ENCODE data around the gene RAB28.

Gene RAB28

GRCh38 chr4:13509442-13509841, 25.3 kb upstream of the RAB28 start:
- DNase-seq (ENCODE audit: low spot score): no peak

GRCh38 chr4:13504374-13504773, 20.2 kb upstream of the RAB28 start:
- DNase-seq (ENCODE audit: low spot score): no peak

DNA sequence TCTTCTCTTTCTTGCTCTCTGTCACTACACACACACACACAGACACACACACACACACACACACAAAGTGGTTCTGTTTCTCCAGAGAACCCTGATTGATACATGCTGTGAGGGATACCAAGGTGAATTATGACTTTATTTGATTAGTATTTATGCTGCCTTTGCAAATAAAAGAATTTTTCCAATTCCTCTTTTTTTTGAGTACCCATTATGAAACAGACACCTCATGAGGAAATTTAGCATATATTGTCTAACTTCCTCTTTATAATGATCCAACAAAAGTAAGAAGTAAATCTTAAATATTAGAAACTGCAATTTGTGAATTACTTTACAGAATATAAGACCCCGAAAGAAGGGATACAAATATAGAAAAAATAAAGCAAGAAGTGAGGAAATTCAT, 14.3 kb upstream of the RAB28 start:
- no peak for DNase-seq (ENCODE audit: low spot score)

DNA sequence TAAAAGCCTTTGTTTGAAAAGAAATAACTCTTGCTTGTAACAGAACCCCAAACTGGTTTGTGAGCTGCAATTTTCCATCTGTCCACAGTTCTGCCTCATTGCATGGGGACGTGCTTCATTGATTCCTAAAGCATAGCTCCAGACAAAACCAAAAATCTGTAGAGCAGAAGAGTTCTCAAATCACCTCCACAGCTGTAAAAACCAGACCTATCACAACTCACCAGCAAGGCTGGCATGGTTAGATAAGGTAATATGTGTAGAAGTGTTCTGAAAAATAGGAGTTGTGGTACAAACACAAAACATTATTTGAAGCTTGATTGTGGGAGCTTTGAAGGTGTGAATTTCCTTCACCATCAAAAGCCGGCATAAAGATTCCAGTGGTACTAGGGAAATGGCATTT, 12.5 kb upstream of the RAB28 start:
- DNase-seq (ENCODE audit: low spot score): no peak

GRCh38 chr4:13495753-13496152, 11.6 kb upstream of the RAB28 start:
- DNase-seq (ENCODE audit: low spot score): no peak

GRCh38 chr4:13493793-13494192, 9.7 kb upstream of the RAB28 start:
- no peak for DNase-seq (ENCODE audit: low spot score)

DNA sequence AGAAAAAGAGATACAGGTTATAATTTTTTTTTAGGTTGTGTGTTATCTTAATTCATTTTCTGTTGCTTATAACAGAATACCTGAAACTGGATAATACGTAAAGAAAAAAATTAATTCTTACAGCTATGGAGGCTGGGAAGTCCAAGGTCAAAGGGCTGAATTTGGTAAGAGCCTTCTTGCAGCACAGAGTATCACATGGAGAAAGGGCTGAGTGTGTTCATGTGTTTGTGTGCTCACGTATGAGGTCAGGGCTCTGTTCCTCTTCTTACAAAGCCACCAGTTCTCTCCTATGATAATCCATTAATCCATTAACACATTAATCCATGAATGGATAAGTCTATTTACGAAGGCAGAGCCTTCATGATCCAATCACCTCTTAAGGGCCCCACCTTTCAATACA, 8.6 kb upstream of the RAB28 start:
- DNase-seq (ENCODE audit: low spot score): no peak

DNA sequence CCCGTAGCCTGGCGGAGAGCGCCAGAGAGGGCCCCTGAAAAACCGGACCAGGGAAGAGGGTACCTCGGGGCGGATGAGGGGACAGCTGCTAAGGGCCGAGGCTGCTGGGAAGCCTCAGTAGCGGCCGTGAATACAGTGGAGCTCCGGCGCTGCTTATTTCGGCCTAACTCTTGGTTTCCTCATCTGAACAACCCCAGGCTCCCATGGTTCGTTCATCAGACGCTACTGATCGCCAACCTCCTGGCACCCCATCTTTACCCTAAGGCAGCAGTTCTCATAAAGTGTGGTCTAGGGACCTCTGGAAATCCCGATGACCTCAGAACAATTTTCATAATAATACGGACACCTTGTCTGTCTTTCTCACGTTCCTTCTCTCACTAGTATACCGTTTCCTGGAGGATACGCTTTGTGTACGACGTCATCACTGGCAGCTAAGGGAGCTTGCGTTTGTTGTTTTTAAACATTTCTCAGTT, 645 bp upstream of the RAB28 start:
- DNase-seq (ENCODE audit: low spot score): peak; percentile 10

DNA sequence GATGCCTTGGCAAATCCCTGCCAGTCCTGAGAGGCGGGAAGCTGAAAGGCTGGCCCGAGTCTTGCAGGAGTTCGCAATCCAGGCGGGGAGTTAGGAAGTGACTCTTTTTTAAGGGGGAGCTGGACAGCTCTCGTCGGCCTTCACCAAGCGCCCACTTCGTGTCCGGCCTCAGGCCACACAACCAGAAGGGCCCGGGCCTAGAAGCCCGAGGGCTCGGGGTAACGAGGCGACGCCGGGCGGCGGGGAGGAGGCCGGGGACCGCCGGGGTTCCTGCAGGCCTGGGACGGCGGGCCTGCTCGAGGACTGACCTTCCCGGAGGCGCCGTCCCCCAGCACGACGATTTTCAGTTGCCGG, 395 bp downstream of the RAB28 start:
- DNase-seq (ENCODE audit: low spot score): peak; percentile 1

DNA sequence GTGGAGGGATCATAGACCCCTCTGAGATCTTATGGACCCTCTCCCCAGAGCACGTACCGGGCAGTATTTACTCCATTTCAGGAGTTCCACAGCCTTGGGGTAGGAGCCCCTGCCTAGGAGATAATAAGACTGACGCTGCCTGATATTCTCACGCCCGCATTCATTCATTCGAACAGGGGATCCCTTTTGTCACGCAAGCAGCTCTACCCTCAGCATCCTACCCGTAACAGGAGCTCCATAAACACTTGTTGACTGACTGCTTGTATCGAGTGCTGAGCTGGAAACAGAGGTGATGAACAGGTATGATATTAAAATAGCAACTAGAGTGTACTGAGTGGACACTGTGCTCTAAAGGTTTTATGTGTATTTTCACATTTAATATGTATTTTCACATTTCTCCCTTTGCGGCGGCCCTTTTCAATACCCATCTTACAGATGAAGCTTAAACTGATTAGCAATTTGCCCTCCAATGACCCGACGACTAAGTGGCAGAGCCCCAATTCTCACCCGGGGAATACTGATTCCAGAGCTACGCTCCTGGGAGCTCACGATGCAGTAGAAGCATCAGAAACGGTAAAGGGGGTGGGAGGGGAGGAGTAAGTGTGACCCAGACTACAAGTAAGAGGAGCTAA, 888 bp downstream of the RAB28 start:
- DNase-seq (ENCODE audit: low spot score): no peak

DNA sequence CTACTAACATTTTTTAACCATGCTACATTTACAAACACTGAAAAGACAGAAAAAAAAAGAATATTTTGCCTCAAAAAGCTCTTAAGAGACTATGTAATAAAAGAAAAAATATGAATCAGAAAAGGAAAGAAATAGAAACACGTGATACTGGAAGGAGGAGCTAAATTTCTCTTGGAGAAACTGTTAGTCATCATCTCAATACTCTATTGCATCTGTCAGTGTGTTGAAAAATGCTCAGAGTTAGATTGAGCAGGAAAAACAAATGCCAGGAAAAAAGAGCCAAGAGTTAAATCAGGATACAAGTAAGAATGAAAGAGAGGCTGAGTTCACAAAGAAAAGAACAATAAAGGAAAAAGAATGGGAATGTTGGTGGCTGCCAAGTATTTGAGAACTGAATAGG, 2.6 kb downstream of the RAB28 start:
- no peak for DNase-seq (ENCODE audit: low spot score)

DNA sequence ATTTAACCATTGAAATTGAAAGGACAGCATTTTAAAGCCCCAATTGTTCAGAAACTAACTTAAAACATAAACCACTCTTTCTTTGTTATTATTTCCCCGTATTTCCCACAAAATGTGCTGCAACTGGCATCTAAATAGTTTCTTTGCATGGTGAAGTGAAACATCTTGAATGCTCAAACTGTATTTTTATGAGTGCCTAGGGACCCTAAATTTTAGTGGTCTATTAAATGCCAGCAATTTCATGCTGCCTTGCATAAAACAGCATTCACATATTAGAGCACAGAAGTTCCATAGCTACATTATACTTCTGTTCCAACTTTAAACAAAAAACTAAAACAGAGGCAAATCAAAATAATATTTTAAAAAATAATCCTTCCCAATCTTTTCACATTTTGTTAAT, 5.4 kb downstream of the RAB28 start:
- no peak for DNase-seq (ENCODE audit: low spot score)

DNA sequence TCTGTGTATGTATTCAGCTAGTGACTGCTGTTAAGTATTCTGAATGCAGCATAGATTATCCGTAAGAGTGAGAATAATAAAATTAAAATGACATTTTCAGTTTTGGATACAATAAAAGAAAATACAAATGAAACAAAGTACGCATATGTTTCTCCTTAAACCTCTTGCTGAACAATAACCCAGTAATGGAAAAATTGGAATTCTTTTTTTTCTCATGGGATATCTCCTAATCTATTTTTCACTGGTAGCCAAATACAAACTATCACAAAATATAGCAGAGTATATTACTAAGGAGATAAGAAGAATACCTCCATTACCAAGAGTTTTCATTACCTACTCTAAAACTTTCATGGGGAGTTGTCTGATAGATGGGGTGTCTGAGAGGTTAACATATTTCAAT, 6.0 kb downstream of the RAB28 start:
- DNase-seq (ENCODE audit: low spot score): no peak

DNA sequence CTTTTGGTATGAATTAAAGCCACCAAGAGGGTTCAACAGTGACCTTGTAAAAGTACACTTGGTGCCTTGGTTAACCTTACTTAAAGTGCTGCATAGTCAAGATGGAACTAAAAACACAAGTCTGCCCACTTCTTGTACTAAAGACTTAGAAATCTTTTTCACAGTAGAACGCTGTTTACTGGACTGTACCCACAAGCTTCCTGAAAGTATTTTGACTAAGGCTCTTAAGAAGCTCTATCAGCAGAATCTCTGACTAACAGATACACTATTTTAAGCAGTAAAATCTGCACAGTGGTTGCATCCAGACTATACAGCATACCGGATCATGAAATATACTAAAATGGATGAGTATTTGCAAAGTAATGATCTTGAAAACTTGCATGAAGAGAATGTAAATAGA, 7.2 kb downstream of the RAB28 start:
- DNase-seq (ENCODE audit: low spot score): no peak

DNA sequence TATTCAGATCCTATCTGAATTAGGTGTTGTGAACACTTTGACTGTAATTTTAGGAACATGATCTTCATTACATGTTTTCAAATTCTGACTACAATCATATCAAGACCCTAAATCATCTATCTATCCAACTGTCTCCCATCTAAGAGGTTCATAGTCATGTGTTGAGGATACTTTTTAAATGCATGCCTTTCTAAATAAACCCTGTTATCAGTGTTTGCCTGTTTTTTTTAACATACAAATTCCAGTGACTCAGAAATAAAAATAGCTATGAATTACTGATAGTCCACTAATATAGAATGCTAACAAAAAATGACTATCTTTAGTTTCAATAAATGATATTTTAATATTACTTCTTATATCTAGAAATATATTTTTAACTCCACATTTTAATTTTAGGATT, 8.0 kb downstream of the RAB28 start:
- DNase-seq (ENCODE audit: low spot score): no peak

- no peak for DNase-seq (ENCODE audit: low spot score)
Measured at GRCh38 chr4:13471400-13471799, 12.7 kb downstream of the RAB28 start.

- no peak for DNase-seq (ENCODE audit: low spot score)
Measured at GRCh38 chr4:13470379-13470778, 13.8 kb downstream of the RAB28 start.

- no peak for DNase-seq (ENCODE audit: low spot score)
Measured at GRCh38 chr4:13464973-13465372, 19.2 kb downstream of the RAB28 start.

- DNase-seq (ENCODE audit: low spot score): no peak
Measured at GRCh38 chr4:13464543-13464942, 19.6 kb downstream of the RAB28 start.

DNA sequence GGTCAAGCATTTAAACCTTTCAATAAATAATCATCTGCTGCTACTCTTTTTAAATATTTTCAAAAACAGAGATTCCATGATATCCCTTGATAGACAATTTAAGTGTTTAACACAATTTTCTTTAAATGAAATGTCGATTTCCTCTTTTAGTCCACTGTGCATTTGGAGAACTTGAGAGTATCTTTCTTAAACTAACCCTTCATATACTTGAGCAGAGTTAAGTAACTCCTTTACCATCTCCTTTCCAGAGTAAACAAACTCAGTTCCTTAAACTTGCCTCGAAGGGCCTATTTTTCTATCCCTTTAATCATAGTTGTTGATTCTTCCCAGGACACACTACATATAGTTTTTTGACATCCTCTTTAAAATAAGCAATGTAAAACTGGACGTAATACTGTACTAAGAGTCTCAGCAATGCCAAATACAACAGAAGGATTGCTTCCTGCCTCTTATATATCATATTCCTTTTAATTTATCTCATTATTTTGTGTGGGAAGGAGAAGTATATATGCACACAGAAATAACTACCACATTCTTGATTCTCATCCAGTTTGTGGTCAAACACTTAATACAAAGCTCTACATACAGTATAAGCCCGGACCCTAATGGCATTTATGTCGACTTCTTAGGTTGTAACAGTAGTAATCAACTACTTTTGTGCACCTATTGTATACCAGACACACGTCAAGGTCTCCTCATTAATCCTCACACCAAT, 22.8 kb downstream of the RAB28 start:
- DNase-seq (ENCODE audit: low spot score): no peak

- DNase-seq (ENCODE audit: low spot score): no peak
Measured at GRCh38 chr4:13455411-13455810, 28.7 kb downstream of the RAB28 start.

- DNase-seq (ENCODE audit: low spot score): no peak
Measured at GRCh38 chr4:13454786-13455185, 29.4 kb downstream of the RAB28 start.

GRCh38 chr4:13452927-13453579, 31.1 kb downstream of the RAB28 start:
- no peak for DNase-seq (ENCODE audit: low spot score)

DNA sequence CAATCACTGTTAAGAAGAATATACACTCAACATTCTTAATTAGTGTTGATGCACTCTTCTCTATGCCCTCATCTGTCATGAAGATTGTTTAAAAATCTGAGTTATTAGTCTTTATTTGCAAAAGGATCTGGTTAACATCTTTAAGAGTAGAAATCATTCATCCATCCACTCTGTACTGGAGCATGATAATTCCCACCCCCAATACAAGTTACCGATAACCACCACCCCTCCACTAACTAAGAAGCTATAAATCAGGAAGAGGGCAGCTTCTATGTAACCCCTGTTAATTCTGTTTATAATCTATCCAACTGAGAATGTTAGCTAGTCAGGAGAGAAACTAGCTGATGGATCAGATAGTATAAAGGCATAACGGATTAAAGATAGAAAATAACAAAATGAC, 34.5 kb downstream of the RAB28 start:
- DNase-seq (ENCODE audit: low spot score): no peak
